Keratinocyte (primary cell): ENCODE measurements around the gene LMBR1.

Experiments used
- CTCF ChIP-seq, 3 experiments: IDR thresholded peaks in 1 of 3; conservative IDR thresholded peaks in 1 of 3; optimal IDR thresholded peaks in 1 of 3; 2 replicates in 2 of 3; 3 replicates in 1 of 3; pipeline versions ENCODE3 to v1.5.1; 2011; ENCODE audit warnings: low read length in 3 of 3, mild to moderate bottlenecking in 3 of 3, moderate library complexity in 2 of 3, control low read depth in 1 of 3, inconsistent platforms in 1 of 3; ENCODE audit not compliant: insufficient read depth in 2 of 3; ENCODE audit errors: extremely low read depth in 1 of 3
- EZH2 ChIP-seq: IDR thresholded peaks from one replicate; pipeline ENCODE4 v1.6.1; 2012; ENCODE audit warnings: inconsistent platforms, mild to moderate bottlenecking, low read length, moderate library complexity

- TF ChIP-seq CTCF (optimal IDR thresholded peaks at IDR 0.05 in 1 of 3, IDR thresholded peaks at IDR 0.05 in 1 of 3, conservative IDR thresholded peaks at IDR 0.05 in 1 of 3; ENCODE audit: extremely low read depth in 1 of 3, insufficient read depth in 2 of 3, low read length in 3 of 3) (no peak), EZH2 (no peak)
Measured at GRCh38 chr7:156857757-156858156, 35.2 kb downstream of the LMBR1 start.
